ENCODE measurements around the gene PTPRN2.

The PTPRN2 gene

DNA sequence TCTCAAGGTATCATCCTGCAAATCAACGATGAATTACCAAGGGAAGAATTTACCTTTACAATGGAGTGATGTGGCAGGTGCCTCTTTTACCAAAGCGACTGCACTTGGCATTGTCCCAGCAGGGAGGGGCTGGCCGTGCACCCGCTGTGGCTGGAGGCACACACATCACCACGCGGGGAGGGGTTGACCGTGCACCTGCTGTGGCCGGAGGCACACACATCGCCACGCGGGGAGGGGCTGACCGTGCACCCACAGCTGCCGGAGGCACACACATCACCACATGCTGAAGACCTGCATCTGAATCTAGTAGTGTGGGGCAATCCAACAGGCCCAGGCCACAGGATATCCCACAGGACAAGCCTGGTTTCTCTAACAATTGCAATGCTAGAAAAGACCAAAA lies 757.3 kb downstream of the PTPRN2 start:
- no peak for DNase-seq

GRCh38 chr7:157829491-157829890 lies 758.1 kb downstream of the PTPRN2 start:
- no peak for DNase-seq

GRCh38 chr7:157828881-157829280 lies 758.7 kb downstream of the PTPRN2 start:
- no peak for DNase-seq

GRCh38 chr7:157828190-157828589 lies 759.4 kb downstream of the PTPRN2 start:
- DNase-seq, result no peak

- no peak for DNase-seq
Measured at GRCh38 chr7:157827863-157828160, 759.8 kb downstream of the PTPRN2 start.

DNA sequence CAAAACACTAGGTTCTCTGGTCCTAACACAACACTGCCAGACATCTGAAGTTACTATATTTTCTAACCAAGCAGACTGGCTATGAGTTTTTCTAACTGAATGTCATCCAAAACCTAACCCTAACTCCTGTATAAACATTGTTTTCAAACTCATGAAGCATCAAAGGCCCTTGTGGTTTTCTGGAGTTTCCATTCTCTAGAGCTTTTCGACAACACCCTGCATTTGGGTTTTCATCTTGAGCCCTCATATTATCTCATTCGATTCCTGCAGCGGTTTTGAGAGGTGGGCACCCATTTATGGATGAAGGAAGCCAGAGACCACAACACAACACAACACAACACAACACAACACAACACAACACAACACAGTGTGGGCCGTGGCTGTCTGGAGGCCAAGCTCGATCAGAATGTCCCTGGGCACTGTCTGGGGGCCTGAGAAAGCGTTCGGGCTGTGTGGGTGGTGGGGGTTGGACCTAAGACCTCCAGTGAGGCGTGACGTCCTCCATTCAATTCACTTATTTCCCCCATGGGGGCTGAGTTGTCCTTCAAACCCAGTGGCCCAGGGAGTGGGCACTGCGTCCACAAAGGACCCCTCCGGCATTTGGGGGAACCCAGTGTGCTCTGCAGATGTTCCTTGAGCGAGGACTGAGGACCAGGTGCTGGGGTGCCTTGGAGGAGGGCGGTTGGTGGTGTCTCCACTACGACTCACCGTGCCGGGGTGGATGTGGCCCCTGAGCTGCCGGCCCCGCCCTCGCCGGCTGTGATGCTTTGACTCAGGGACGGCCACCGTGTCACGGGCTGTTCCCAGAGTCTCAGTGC lies 760.4 kb downstream of the PTPRN2 start:
- DNase-seq, result peak in 1 of 2 experiments; percentile 17

DNA sequence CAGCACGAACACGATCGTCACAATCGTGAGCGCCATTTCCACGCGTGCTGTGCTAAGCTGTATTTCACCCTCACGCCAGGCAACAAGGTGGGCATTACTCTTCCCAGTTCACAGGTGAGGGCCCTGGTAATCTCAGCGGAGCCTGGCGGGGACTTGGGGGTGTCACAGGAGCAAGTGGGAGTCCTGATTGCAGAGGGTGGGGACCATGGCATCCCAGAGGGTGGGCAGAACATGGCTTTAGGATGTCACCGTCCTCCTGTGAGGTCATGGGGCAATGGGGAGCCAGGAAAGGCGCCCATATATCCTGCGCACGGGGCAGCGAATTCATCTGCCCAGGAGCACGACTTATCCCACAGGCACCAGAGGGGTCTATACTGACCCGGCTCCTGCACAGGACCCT lies 761.1 kb downstream of the PTPRN2 start:
- DNase-seq, result no peak

- peak in 1 of 2 experiments; percentile 11 for DNase-seq
Measured at GRCh38 chr7:157825325-157825724, 762.3 kb downstream of the PTPRN2 start.

DNA sequence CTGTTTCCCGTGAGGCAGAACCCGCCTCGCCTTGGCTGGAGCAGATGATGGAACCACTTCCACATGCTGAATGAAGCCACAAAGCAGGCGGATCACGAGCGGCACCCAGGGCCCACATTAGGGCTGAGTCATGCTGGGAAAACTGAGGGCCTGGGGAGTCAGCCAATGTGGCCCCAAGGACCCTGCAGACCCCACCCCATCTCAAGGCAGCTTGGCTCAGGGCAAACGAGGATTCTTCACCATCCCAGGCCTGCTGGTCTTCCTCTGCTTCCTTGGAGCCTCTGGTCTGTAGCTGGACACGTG lies 762.9 kb downstream of the PTPRN2 start:
- no peak for DNase-seq

DNA sequence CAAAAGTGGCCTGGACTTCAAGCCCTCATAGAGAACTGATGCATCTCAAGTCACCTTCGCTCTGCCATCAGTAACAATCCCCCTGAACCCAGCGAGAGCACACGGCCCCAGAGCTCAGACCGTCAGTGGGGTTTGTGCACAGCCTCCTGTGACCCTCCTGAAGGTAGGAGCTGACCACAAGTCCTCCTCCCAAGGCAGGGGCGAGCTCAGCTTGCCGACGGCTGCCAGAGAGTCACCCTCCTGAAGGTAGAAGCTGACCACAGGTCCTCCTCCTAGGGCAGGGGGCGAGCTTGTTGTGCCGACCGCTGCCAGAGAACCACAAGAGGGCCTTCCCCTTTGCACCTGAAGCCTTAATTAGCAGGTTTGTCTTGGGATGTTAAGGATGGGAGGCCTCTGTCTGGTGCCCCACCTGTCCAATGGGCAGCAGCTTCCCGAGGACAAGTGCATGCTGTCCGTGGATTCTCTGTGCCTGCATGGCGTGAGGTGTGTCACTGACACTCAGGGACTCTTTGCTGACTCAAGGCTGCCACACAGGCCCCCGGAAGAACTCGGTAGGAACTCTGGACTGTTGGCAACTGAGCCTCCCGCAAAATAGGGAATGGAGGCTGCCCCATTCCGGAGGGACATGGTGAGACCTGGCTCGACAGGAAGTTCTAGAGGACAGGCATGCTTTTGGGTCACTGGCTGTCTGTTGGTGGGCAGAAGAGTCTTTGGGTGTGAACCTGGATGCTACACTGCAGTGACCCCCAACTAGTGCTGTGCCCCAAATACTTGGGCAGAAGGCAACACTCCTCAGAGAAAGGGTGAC lies 763.4 kb downstream of the PTPRN2 start:
- DNase-seq, result no peak

GRCh38 chr7:157822688-157823031 lies 765.0 kb downstream of the PTPRN2 start:
- DNase-seq, result no peak

DNA sequence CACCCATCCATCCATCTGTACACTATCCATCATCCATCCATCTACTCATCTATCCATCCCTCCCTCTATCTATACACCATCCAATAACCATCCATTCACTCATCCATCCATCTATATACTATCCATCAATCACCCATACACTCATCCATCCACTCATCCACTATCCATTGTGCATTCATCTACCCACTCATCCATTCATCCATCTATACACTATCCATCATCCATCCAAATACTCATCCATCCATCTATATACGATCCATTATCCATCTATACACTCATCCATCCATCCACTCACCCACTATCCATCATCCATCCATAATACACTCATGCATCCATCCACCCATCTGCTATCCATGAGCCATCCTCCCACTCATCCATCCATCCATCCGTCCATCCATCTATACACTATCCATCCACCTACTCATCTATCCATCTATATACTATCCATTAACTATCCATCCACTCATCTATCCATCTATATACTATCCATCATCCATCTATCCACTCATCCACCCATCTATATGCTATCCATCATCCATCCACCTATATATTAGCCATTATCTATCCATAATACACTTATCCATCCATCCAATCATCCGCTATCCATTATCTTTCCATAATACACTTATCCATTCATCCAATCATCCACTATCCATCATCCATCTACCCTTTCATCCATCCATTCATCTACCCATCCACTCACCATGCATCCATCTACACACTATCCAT lies 765.5 kb downstream of the PTPRN2 start:
- DNase-seq, result no peak

- no peak for DNase-seq
Measured at GRCh38 chr7:157820796-157821195, 766.8 kb downstream of the PTPRN2 start.

DNA sequence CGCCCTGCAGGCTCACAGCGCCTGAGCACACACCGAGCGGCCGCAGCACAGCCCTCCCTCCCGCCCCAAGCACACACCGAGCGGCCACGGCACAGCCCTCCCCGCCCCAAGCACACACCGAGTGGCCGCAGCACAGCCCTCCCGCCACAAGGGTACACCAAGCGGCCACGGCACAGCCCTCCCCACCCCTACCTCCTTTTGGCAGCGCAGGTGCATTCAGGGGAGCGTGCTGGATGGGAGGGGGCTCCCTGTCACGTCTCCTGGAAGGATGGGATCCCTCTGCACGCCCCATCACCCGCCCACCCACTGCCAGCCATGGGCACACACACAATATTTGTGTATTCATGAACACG lies 768.2 kb downstream of the PTPRN2 start:
- no peak for DNase-seq

DNA sequence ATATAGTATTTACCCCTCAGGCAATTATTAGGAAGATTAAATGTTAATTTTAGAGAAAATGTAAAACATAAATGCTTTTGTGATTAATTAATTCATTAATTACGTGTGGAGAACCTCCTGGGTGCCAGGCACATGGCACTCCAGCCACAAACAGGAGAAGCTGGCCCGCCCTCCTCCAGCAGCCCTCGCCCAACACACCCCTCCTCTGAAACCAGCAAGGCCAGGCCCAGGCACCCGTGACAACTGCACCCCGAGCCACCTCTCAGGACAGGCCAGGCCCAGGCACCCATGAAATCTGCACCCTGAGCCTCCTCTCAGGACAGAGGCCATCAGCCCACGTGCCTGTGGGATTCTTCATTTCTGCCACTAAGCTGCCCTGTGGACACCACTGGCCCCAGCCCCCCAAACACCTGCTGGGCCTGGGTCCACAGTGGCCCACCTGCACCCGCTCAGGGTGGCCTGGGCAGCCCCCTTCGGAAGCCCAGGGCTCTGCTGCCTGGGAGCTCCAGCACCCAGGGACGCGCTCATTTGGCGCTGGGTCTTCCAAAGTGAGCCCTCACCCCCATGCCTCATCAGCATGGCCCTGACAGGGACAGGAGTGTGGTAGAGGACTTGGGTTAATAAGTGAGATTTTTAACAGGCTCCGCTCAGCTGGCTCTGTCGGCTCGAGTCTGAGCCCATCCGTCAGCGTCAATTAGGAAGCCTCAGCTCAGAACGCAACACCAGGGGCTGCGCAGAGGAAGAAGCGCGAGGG lies 768.7 kb downstream of the PTPRN2 start:
- DNase-seq, result no peak

GRCh38 chr7:157817944-157818700 lies 769.5 kb downstream of the PTPRN2 start:
- DNase-seq, result no peak

- DNase-seq, result no peak
Measured at GRCh38 chr7:157817433-157817832, 770.2 kb downstream of the PTPRN2 start.

- DNase-seq, result no peak
Measured at GRCh38 chr7:157816526-157817250, 770.9 kb downstream of the PTPRN2 start.

DNA sequence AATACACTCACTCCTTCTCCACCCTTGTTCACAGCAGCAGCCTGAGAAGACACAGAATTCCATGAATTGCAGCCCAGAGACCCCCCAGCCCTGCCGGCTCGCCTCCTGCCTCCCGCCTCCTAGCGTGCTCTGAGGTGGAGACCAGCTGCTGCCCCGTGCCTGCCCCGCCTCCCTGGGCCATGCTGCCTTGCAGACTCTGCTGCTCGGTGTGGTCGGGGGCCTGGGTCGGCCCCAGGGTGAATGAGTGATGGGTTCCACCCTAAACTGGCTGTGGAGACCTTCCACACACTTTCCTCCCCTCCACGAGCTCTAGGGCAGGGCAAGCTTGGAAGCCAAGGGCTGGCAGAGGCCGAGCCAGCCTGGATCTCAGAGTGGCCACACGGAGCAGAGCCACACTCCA lies 771.5 kb downstream of the PTPRN2 start:
- DNase-seq, result no peak

DNA sequence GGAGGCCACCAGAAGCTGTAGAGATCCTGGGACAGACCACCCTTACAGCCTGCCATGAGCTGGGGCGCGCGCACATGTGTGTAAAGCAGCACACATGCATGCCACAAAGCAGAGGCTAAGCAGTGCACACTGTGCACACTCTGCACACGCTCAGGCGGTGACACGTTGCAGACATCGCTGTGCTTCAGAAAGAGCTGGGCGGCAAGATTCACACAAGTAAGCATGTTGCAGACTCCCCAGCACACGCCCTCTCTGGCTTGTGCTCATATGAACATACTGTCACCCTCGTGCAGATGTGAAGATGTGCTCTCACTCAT lies 772.0 kb downstream of the PTPRN2 start:
- DNase-seq, result no peak

- no peak for DNase-seq
Measured at GRCh38 chr7:157814931-157815705, 772.5 kb downstream of the PTPRN2 start.
